HepG2 (cell line): Measurements from ENCODE around the gene SASS6. TPM values are rescaled to one million over a fixed set of nuclear protein-coding genes. Genes with fewer than 3 reads are reported as not detected.
A peak's percentile ranks its signal among the peaks of the same experiment; 100 is the strongest.

Experiments used
- ARNTL ChIP-seq: sonication (generic); formaldehyde crosslinking; IDR thresholded peaks from 2 replicates; pipeline ENCODE4 v1.4.0; 2020; ENCODE audit warnings: mild to moderate bottlenecking, missing genetic modification reagents
- ATF4 ChIP-seq, 2 experiments: fragments of 450-650 bp in 1 of 2; sonication (generic) in 1 of 2; formaldehyde crosslinking; IDR thresholded peaks; 2 replicates each; pipeline versions ENCODE4 v1.5.0 to v1.8.0; 2020 to 2022; ENCODE audit warnings: mild to moderate bottlenecking in 1 of 2, missing genetic modification reagents in 1 of 2
- DZIP1 ChIP-seq: sonication (generic); formaldehyde crosslinking; IDR thresholded peaks from 2 replicates; pipeline ENCODE4 v1.5.0; 2020; ENCODE audit warnings: mild to moderate bottlenecking, missing genetic modification reagents
- FOXA1 ChIP-seq, 2 experiments: fragments of 450-650 bp in 1 of 2; sonication (generic) in 1 of 2; formaldehyde crosslinking in 1 of 2; IDR thresholded peaks; 2 replicates each; pipeline versions ENCODE4 v1.4.0 to v1.6.1; 2016 to 2020; ENCODE audit warnings: missing genetic modification reagents in 1 of 2
- FOXJ3 ChIP-seq: sonication (generic); formaldehyde crosslinking; IDR thresholded peaks from 2 replicates; pipeline ENCODE4 v1.4.0; 2020; ENCODE audit warnings: missing genetic modification reagents, mild to moderate bottlenecking, borderline replicate concordance
- MIER2 ChIP-seq: IDR thresholded peaks from 2 replicates; pipeline ENCODE4 v1.6.1; 2016; ENCODE audit warnings: missing biosample characterization, missing genetic modification reagents
- NFE2L1 ChIP-seq: sonication (generic); formaldehyde crosslinking; IDR thresholded peaks from 2 replicates; pipeline ENCODE4 v1.4.0; 2020; ENCODE audit warnings: missing genetic modification reagents, mild to moderate bottlenecking, borderline replicate concordance
- NFYB ChIP-seq: sonication (generic); formaldehyde crosslinking; IDR thresholded peaks from 2 replicates; pipeline ENCODE4 v1.4.0; 2020; ENCODE audit warnings: missing genetic modification reagents
- NR2F6 ChIP-seq, 2 experiments: IDR thresholded peaks; 2 replicates each; pipeline ENCODE4 v1.6.1; 2016; ENCODE audit warnings: antibody characterized with exemption in 1 of 2, mild to moderate bottlenecking in 1 of 2
- NRL ChIP-seq: sonication (generic); formaldehyde crosslinking; IDR thresholded peaks from 2 replicates; pipeline ENCODE4 v1.5.0; 2020; ENCODE audit warnings: missing genetic modification reagents, mild to moderate bottlenecking, moderate library complexity, borderline replicate concordance
- PLSCR1 ChIP-seq: sonication (generic); formaldehyde crosslinking; IDR thresholded peaks from 2 replicates; pipeline ENCODE4 v1.5.0; 2020; ENCODE audit warnings: missing genetic modification reagents, mild to moderate bottlenecking, borderline replicate concordance
- SKIL ChIP-seq: sonication (generic); formaldehyde crosslinking; IDR thresholded peaks from 2 replicates; pipeline ENCODE4 v1.8.0; 2022; ENCODE audit warnings: missing genetic modification reagents, mild to moderate bottlenecking, moderate library complexity, borderline replicate concordance
- TEAD3 ChIP-seq: optimal IDR thresholded peaks from 2 replicates; pipeline ENCODE3; 2016; ENCODE audit warnings: borderline replicate concordance
- WIZ ChIP-seq: sonication (generic); formaldehyde crosslinking; IDR thresholded peaks from 2 replicates; pipeline ENCODE4 v1.5.1; 2020; ENCODE audit warnings: mild to moderate bottlenecking, missing genetic modification reagents
- ZKSCAN5 ChIP-seq: sonication (generic); formaldehyde crosslinking; IDR thresholded peaks from 2 replicates; pipeline ENCODE4 v1.5.1; 2020; ENCODE audit warnings: mild to moderate bottlenecking, missing genetic modification reagents
- ZMYM3 ChIP-seq: sonication (generic); formaldehyde crosslinking; IDR thresholded peaks from 2 replicates; pipeline ENCODE4 v1.5.1; 2020; ENCODE audit warnings: mild to moderate bottlenecking, missing genetic modification reagents
- ZNF160 ChIP-seq: sonication (generic); formaldehyde crosslinking; IDR thresholded peaks from 2 replicates; pipeline ENCODE4 v1.8.0; 2022; ENCODE audit warnings: mild to moderate bottlenecking, inconsistent platforms, missing genetic modification reagents
- ZNF782 ChIP-seq: sonication (generic); formaldehyde crosslinking; IDR thresholded peaks from 2 replicates; pipeline ENCODE4 v1.4.0; 2020; ENCODE audit warnings: missing genetic modification reagents, mild to moderate bottlenecking, borderline replicate concordance
- ZSCAN21 ChIP-seq: sonication (generic); formaldehyde crosslinking; IDR thresholded peaks from 2 replicates; pipeline ENCODE4 v1.8.0; 2022; ENCODE audit warnings: mild to moderate bottlenecking, missing genetic modification reagents, moderate library complexity, borderline replicate concordance
- polyA plus RNA-seq, 8 experiments: library from polyadenylated mRNA; depleted of rRNA in 3 of 8; stranded (reverse) in 7 of 8; unstranded in 1 of 8; fragments of >200 nt; fragmentation: Illumina TruSeq in 4 of 8; extraction: Trizol in 4 of 8; gene quantifications; 2 replicates each; pipeline versions ENCODE4 v1.2.1 to v1.2.3, GENCODE V29; 2011 to 2016; ENCODE audit warnings: low read depth in 4 of 8, missing spikeins in 1 of 8, mixed read lengths in 1 of 8; ENCODE audit not compliant: insufficient read depth in 1 of 8
- total RNA-seq, 5 experiments: library from RNA; depleted of rRNA; stranded (reverse); fragments of >200 nt; fragmentation: Illumina TruSeq; extraction: Trizol; gene quantifications; 2 replicates each; pipeline ENCODE4 v1.2.3, GENCODE V29; 2016; ENCODE audit warnings: low read depth in 1 of 5

The SASS6 gene
- total and polyA plus RNA-seq, 2 of the 13 experiments (the other 11 are each of a cell fraction or from before 2014, with no cell fraction given), result 2.3 to 10.7 TPM

- 0 out of 2 replicates have a peak, but pooled peaks have one; percentile 41 for TF ChIP-seq ZSCAN21 (CRISPR knock-in tag)
- 0 out of 2 replicates have a peak, but pooled peaks have one; percentile 34 for TF ChIP-seq ARNTL (CRISPR knock-in tag)
- TF ChIP-seq DZIP1 (CRISPR knock-in tag), result no peak
- TF ChIP-seq NR2F6 (IDR thresholded peaks at IDR 0.05), result peak; percentile 34; the same call in 1 of the 2 replicates
- no peak for TF ChIP-seq NR2F6 (CRISPR knock-in tag; IDR thresholded peaks at IDR 0.05)
- TF ChIP-seq ZMYM3 (CRISPR knock-in tag), result peak; percentile 46; the same call in 1 of the 2 replicates
- TF ChIP-seq ZKSCAN5 (CRISPR knock-in tag), result no peak
- TF ChIP-seq NFE2L1, result no peak
- peak; percentile 76; the same call in 1 of the 2 replicates for TF ChIP-seq NRL (CRISPR knock-in tag)
- peak in 1 of 2 experiments; percentile 50; a peak in 1 of 4 replicates for TF ChIP-seq ATF4 (CRISPR knock-in tag; IDR thresholded peaks at IDR 0.05)
- TF ChIP-seq ZNF782, result peak; percentile 64; the same call in 1 of the 2 replicates
- 0 out of 2 replicates have a peak, but pooled peaks have one; percentile 18 for TF ChIP-seq MIER2 (CRISPR knock-in tag)
- TF ChIP-seq ZNF160 (CRISPR knock-in tag), result no peak; the same call in 1 of the 2 replicates
- no peak for TF ChIP-seq PLSCR1 (CRISPR knock-in tag)
- TF ChIP-seq SKIL, result no peak
- TF ChIP-seq FOXA1 (IDR thresholded peaks at IDR 0.05), result no peak
- TF ChIP-seq FOXA1 (CRISPR knock-in tag; IDR thresholded peaks at IDR 0.05), result no peak
- no peak for TF ChIP-seq TEAD3 (CRISPR knock-in tag)
- peak; percentile 80; the same call in 1 of the 2 replicates for TF ChIP-seq WIZ (CRISPR knock-in tag)
- TF ChIP-seq NFYB (CRISPR knock-in tag), result peak; percentile 19; the same call in 1 of the 2 replicates
- peak; percentile 63; the same call in 1 of the 2 replicates for TF ChIP-seq FOXJ3 (CRISPR knock-in tag)
Measured at GRCh38 chr1:100132566-100133477, at the start of gene SASS6, which contains the start of gene TRMT13 (continued).
